GM19351 (cell line): ENCODE data around the gene SPRR3.
"Not testable (repeated sequence)": the region's sequence is repeated elsewhere in the genome, so short reads cannot be mapped to it uniquely, and the experiment has no call there.

ENCODE experiments used
- ATAC-seq: cut with Tn5 transposase; IDR thresholded peaks from one replicate; pipeline ENCODE4 v1.9.1; 2021; ENCODE audit warnings: mild to moderate bottlenecking, moderate library complexity; ENCODE audit not compliant: unreplicated experiment

The SPRR3 gene

DNA sequence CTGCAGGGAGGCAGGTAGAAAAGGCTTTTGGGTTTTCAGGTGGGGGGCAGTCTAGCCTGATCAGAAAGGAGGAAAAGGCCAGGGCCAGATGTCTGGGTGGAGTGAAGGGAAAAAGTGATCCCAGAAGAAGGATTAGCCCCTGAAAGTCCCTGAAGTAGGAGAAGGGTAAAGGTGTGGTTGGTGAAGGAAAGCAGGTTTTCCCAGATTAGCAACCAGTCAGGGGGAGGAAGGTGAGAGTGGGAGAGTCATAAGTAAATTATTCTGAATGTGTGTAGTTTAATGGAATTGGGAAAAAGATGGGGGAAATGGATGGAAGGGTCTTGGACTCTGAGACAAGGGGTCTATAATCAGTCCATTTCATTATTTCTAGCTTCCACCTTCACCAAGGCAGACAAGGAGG, 18.3 kb upstream of the SPRR3 start:
- ATAC-seq, result no peak

DNA sequence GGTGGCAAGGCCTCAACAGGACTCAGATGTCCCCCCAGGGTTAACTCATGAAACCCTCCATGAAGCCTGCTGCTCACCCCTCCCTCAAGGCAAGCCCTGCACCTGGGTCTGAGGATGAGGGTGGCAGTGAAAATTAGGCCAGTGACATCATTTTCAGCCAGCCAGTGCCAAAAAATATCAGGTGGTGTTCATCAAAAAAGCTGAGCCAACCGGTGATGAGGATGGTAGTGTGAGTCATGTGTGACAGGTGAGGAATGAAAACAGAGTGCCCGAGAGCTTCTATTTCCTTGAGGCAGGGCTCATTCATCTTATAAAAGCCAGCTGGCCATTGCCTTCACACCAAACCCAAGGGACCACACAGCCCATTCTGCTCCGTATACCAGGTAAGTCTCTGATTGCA, 17.8 kb upstream of the SPRR3 start, which contains the start of gene SPRR1A:
Gene SPRR1A (plus strand): TSS at position 339 of the 400 bp plus-strand sequence. CDS start 1,150 bp downstream, outside the sequence.
- ATAC-seq, result no peak

DNA sequence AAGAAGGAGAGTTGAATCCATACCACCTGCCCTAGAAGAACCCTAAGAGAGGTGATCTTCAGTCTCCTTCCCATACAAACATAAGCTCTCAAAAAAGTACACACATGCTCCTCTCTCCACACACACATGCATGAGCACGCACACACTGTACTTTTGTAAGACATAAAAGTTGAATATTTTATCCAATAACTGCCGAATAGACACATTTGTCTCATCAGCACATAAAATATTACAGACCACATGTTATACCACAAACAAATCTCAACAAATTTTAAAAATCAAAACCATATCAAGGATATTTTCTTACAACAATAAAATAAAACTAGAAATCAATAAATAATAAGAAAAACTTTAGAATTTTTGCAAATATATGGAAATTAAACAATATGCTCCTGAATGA, 15.0 kb upstream of the SPRR3 start:
- no peak for ATAC-seq

DNA sequence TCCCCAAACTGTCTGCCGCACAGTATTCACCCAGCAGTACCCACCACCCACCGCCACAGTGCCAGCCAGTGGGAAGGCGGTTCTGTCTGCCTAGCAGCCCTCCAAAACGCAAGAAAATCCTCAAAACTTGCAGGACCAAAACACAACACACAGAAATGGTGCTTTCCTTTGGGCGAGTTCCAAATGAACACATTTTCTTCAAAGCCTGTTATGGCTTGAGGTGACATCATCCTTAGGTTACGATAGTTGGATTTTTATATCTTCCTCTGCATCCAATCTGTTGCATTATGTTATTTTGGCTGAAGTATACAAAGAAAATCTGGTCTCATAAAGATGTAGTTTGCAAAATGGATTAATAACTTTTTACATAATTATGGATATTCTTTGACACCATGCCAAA, 8.4 kb upstream of the SPRR3 start:
- ATAC-seq, result no peak

DNA sequence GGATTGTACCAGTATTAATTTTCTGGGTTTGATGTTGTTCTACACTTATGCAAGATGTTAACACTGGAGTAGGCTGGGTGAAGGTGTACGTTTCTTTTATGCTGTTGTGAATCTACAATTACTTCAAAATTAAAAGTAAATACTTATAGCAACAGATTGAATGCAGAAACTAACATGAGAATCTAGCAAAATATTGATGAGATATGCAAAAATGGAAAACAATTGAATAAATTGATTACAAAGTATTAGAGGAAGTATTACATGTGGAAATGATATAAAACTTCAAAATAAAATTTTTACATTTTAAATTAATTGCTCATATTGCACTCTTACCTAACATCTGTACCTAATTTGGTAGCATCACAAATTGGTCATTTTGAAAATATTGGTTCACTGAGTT, 5.7 kb upstream of the SPRR3 start:
- no peak for ATAC-seq

DNA sequence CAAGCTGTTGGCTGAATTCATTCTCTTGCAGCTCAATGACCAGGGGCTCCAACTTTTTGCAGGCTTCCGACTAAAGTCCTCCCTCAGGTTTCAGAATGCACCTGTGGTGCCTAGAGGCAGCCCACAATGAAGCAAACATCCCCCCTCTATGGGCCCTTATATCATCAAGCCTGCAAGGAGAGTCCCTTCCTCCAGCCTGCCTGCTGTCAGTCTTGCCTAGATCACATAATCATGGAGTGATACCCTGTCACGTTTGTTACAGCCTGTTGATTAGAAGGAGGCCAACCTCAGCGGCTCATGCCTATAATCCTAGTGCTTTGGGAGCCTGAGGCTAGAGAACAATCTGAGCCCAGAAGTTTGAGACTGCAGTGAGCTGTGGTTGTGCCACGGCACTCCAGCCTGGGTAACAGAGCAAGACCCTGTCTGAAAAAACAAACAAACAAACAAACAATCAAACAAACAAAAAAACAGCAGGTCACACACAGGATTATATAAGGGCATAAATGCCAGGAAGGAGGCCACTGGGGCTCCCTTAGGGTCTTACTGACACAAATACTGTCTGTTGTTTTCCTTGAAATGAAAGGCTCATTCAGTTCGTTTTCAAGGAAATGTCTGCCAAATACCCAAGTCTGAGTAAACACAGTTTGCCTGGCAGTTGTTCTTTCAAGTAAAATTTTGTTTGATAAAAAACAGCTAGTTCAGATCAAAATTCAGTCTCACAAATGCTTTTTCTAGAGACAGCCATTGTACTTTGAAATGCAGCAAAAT, 4.7 kb upstream of the SPRR3 start:
- no peak for ATAC-seq

DNA sequence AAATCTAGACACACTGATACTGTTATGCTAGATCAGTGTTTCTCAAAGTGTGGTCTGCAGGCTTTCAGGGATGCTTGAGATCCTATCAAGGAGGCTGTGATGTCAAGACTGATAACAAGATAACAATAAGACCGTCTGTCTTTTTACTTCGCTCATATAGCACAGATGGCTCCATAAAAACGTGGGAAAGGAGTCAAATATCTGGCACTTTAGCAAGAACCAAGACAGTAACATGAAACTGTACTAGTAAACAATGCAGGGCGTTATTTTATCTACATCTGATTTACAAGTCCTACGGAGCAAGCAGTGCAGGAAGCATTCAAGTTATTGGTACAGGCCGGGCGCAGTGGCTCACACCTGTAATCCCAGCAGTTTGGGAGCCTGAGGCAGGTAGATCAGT, 3.6 kb upstream of the SPRR3 start:
- no peak for ATAC-seq

DNA sequence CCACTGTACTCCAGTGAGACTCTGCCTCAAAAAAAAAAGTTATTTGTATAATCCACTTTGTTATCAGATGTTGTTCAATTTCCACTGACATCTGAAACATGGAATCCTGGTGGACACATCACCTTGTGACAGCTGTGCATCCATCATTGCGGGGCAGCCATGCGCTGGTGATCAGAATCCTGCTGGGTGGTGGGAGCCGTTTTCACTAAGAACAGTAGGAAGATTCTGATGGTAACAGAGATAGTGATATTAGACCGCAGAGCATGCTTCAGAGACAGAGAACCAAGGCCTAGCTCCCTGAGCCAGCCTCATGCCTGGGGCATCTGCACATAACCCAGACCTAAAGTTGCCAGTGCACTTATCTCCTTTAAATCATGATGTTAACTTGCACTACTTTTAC, 3.1 kb upstream of the SPRR3 start:
- ATAC-seq, result no peak

DNA sequence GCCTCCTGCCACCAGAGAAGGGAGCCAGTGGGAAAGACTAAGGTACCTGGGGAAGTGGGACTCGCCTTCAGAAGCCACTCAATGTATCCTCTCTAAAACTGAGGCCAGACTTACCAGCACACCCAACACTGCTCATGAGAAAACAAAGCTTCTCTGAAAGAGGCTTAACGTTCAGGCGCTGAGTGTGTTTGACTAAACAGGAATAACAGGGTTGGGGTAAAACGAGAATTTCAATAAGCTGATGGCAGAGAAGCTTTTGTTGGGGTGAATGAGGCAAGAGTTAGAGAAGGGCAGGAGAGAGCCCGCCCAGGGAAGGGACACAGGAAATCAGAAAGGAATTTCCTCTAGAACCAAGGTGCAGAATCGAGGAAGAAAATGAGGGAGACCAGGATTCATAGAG, 1.7 kb upstream of the SPRR3 start:
- no peak for ATAC-seq

DNA sequence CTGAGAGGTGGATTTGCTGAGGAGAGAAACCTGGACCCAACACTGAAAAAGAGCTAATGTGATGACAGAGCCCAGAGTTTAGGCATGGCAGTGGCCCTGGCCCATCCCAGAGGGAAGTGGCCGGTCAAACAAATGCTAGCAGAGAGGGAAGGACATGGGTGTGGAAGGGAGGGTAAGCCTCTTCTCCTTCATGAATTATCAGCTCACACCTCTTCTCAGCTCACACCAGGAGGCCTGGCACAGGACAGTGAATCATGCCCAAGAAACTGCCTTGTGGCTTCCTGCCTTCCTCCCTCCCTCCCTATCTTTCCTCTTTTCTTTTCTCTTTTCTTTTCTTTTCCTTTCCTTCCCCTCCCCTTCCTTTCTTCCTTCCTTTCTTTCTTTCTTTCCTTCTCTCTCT, 1.3 kb upstream of the SPRR3 start:
- no peak for ATAC-seq

DNA sequence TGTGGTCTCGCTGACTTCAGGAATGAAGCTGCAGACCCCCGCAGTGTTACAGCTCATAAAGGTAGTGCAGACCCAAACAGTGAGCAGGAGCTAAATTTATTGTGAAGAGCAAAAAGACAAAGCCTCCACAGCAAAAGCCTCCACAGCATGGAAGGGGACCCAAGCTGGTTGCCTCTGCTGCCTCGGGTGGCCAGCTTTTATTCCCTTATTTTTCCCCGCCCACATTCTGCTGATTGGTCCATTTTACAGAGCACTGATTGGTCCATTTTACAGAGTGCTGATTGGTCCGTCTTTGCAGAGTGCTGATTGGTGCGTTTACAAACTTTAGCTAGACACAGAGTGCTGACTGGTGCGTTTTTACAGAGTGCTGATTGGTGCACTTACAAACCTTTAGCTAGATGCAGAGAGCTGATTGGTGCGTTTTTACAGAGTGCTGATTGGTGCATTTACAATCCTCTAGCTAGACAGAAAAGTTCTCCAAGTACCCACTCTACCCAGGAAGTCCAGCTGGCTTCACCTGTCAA, 9.7 kb downstream of the SPRR3 start:
- not testable (repeated sequence) for ATAC-seq

DNA sequence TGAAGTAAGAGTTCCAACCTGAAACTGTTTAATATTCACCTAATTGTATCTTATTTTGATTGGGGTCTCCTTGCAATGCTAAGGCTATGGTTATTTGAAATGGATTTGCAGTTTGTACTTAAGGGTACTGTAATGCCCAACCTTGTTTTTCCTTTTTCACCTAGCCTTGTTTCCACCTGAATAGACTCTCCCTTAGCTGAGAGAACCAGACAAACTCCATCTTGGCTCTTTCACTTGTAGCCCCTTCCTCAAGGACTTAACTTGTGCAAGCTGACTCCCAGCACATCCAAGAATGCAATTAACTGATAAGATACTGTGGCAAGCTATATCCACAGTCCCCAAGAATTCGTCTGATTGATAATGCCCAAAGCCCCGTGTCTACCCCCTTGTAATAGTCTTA, 20.3 kb downstream of the SPRR3 start:
- not testable (repeated sequence) for ATAC-seq

DNA sequence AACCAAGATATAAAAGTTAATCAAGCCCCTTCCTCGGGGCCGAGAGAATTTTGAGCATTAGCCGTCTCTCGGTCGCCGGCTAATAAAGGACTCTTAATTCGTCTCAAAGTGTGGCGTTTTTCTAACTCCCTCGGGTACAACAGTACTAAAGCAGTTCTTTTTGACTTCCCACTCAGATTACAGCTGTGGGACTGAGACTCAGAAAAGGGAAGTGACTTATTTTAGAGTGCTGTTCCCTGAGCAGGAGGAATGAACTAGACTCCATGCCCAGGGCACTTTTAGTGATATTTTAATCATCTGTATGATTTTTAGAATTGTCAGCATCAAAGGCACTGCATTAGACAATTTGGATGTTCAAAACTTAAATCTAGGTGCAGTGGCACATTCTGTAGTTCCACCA, 20.8 kb downstream of the SPRR3 start:
- not testable (repeated sequence) for ATAC-seq

DNA sequence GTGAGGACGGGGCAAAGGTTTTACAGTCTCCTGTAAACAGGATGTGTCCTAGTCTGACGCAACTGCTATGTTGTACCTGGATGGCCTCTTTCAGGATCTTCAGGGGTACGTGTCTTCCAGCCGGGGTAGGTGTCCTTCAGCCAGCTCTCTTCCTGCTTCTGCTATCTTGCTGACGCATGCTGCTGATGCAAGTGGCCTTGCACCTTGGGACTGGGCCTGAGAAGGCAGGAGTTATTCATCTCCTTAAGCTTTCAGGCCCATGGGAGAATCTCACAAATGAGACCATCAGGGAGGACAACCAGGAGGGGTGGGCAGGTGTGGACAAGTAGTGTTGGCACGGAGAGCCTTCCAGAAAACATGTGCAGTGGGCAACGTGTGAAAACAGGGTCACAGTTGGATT, 21.6 kb downstream of the SPRR3 start:
- ATAC-seq, result no peak

DNA sequence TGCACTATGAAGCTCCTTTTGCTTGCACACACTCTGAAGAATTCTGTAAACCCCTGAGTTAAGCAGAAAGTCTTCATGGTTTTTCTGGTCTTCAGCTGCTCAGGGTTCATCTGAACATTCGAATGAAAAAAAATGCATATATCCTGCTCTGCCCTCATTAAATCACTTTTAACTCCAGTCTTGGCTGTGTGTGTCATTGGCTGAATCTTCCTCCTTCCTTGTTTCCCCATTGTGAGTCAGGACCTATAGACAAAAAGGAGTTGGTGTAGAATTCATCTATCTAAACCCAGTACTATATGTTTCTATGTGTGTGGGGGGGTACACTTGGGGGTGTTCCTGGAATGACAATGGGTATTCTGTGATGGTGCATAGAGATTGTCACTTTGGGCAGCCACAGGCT, 22.9 kb downstream of the SPRR3 start:
- no peak for ATAC-seq

DNA sequence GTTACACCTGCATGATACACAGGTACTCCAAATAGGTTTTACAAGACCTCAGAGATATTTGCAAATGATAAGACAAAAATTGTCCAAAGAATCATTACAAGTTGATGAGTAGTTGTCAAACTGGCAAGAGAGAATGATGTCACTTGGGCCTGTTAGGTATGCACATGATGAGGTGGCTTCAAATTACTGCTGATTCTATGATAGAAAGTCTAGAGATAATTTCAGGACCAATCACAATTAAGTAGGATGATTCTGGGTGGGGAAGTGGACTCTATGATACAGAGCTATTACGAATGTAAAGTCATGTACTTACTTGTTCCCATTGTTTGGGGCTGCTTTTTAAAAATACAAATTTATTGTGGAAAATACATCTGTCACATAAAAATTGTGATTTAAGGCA, 24.2 kb downstream of the SPRR3 start:
- no peak for ATAC-seq

DNA sequence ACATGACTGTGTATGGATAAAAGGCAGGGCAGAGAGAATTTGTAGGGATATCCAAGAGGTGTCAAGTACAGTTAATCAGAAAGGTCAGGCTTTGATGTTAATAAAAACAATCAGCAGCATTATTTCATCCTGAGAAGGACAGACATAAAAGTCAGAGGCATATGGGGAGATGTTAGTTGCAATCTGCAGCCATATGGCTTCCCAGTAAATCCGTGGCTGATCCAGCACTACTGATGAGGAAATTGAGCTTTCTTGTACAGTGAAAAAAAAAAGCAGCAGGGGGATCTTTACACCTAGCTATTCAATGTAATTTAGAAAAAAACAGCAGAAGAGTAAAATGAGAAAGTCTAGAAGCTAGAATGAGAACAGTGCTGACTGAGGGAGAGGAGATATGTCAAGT, 27.2 kb downstream of the SPRR3 start:
- ATAC-seq, result no peak

DNA sequence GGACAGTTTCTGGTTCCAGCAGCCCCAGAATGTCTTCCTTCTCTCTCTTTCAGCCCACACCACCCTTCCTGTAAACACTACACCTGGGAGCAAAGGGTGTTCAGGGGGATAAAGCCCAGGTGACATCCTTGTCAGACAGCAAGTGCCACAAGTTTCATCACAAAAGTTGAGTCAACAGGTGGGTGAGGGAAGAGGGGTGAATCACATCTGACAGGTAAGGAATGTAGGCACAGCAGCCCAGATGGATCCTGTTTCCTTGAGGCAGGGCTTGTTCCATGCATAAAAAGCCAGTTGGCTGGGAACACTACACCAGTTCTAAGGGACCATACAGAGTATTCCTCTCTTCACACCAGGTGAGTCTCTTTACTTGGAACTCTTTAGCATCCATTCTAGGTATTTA, 29.3 kb downstream of the SPRR3 start, which contains the start of gene SPRR1B:
Gene SPRR1B (plus strand): TSS at position 309 of the 400 bp plus-strand sequence. CDS start 1,143 bp downstream, outside the sequence.
- no peak for ATAC-seq

DNA sequence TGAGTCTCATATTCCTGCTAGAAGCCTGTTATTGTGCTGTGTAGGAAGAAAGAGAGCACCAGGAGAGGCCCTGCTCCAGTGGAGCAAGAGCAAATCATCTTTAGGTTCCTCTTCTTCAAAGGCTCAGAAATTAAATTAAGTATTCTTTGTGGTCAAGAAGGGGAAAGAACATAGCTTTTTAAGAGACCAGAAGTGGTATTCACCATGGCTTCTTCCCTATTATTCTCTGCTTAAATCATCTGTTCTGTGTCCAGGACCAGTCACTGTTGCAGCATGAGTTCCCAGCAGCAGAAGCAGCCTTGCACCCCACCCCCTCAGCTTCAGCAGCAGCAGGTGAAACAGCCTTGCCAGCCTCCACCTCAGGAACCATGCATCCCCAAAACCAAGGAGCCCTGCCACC, 30.5 kb downstream of the SPRR3 start:
- ATAC-seq, result no peak

DNA sequence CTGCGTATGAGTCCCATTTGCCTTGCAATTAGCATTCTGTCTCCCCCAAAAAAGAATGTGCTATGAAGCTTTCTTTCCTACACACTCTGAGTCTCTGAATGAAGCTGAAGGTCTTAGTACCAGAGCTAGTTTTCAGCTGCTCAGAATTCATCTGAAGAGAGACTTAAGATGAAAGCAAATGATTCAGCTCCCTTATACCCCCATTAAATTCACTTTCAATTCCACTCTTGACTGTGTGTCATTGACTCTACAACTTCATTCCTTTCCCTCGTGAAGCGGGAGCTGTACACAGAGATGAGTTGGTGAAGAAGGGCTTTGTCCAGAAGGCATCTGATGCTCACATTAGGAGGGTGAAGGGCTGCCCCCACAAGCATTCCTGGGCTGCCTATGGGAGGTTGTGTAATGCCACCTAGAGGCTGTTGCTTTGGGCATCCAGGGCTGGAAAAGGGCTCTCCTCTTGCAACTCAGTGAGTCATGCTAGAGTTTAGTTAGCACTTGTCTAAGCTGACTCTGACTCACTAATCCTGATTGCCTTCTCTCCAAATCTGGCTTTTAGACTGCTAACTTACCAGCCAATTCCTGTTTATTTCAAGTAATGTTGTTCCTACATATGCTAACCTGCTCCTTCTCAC, 31.2 kb downstream of the SPRR3 start:
- no peak for ATAC-seq

DNA sequence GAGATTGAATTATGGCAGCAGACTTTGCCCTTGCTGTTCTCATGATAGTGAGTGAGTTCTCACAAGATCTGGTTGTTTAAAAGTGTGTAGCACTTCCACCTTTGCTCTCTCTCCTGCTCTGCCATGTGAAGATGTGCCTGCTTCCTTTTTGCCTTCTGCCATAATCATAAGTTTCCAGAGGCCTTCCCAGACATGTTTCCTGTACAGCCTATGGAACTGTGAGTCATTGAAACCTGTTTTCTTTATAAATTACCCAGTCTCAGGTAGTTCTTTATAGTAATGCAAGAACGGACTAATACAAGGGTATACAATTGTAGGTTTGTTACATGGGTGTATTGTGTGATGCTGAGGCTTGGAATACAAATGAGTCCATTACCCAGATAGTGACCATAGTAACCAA, 33.7 kb downstream of the SPRR3 start:
- ATAC-seq, result no peak

DNA sequence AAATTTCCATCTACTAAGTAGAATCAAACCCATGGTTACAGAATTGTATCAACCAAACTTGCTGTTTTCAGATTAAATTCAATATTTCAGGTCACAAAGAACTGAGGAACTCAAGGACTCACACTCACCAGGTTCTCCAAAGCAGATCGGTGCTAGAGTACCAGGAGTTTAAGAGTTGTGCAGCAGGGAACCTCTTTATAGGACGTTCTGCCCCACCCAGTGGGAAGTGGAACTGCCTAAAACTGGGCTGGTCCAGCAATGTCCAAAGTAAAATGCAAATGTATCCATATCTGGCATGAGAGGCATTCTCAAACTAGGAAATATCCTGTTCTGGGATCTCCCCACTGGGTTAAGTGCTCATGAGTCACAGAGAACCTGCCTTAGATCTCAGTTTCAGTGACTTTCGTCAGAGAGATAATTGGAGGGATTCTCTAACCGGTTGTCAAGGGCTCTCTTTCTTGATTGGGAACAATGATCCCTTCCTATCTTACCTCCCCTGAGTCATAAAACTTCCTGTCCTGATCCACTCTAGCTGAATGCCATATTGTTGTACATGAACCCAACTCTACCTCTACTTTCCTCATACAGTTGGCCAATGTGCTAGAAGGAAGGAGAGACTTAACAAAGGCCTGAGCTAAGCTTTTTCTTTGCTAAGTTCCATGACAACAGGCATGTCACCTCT, 39.5 kb downstream of the SPRR3 start, which contains the start of gene SPRR2D:
Gene SPRR2D (minus strand): TSS at position 171 of the 682 bp plus-strand sequence. CDS start 774 bp downstream, outside the sequence.
- ATAC-seq, result no peak
